ENCODE measurements around the gene PRPF18. TPM values are rescaled to one million over a fixed set of nuclear protein-coding genes. Genes with fewer than 3 reads are reported as not detected.

Gene PRPF18
- total RNA-seq, 4 donors from 2014 or later: 21.8 to 44.0 (median 25.7) TPM

DNA sequence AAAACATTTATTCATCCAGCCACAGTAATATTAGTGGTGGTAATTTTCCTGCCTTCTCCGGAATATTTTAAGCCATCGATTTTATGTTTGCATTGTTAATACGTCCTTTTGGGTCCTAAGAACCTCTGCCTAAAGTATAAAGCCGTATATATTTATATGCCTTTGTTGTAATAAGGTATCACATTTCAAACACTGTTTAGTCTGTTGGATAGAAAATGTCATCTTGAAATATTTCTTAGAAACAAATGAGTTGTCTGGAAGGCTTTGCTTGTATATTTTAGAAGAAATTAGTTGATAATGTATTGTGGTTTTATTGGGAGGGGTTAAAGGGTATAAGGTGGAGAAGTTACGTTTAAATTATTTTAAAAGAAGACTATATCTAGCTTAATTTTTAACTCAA lies 11.1 kb downstream of the PRPF18 start:
- Histone ChIP-seq H3K27me3 (no peaks in the 10 kb centered on the region), H3K4me3 (no peak overlapping the region), H3K9me3 (no peaks in the 10 kb centered on the region), H3K27ac (no peak overlapping the region), H3K4me1 (no peaks in the 10 kb centered on the region), H3K36me3 (peaks cover 31% of the 10 kb centered on the region)
- TF ChIP-seq POLR2AphosphoS5 (IDR thresholded peaks at IDR 0.05) (no peak), POLR2A (IDR thresholded peaks at IDR 0.05) (no peak), EP300 (IDR thresholded peaks at IDR 0.05) (no peak)
- TF ChIP-seq, protein P1, sequence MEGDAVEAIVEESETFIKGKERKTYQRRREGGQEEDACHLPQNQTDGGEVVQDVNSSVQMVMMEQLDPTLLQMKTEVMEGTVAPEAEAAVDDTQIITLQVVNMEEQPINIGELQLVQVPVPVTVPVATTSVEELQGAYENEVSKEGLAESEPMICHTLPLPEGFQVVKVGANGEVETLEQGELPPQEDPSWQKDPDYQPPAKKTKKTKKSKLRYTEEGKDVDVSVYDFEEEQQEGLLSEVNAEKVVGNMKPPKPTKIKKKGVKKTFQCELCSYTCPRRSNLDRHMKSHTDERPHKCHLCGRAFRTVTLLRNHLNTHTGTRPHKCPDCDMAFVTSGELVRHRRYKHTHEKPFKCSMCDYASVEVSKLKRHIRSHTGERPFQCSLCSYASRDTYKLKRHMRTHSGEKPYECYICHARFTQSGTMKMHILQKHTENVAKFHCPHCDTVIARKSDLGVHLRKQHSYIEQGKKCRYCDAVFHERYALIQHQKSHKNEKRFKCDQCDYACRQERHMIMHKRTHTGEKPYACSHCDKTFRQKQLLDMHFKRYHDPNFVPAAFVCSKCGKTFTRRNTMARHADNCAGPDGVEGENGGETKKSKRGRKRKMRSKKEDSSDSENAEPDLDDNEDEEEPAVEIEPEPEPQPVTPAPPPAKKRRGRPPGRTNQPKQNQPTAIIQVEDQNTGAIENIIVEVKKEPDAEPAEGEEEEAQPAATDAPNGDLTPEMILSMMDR (IDR thresholded peaks at IDR 0.05): no peak
- WGBS: 91% methylated on average over 5 of the region's 5 CpGs
- DNase-seq (ENCODE audit: low spot score in 2 of 2): no peak

DNA sequence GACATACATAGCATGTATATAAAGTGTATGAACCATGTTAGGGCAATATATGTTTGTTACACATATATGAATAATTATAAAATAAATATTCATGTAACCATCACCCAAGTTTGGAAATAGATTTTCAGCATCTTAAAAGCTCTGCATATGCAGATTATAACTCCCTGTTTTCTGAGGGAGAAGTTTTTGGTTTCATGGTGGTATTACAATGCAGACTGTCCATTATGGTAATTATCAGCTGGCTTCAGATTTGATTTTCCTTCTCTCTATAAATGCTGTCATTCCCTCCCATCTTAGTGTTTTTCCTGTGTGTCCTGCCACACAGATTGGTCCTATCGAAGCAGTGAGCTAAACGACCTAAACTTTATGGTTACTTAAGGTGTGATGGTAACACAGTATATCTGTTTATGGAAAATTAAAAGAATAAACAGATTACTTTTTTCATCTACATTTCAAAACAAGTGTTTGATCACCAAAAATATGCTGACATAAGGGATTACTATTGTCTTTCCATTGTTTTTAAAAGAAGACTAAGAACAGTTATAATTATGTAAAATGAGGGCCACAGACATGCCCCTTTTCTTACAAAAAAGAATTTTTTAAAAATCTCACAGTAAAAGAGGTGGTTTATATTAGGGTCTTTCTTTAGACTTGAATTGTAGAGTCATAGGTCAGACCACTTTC lies 17.7 kb downstream of the PRPF18 start:
- Histone ChIP-seq H3K9me3 (no peaks in the 10 kb centered on the region), H3K27me3 (no peaks in the 10 kb centered on the region), H3K4me3 (no peak overlapping the region), H3K27ac (no peak overlapping the region), H3K36me3 (peaks cover 67% of the 10 kb centered on the region), H3K4me1 (peaks cover 3% of the 10 kb centered on the region)
- no peak for DNase-seq (ENCODE audit: low spot score in 2 of 2)
- WGBS: 87% methylated on average over 2 of the region's 2 CpGs
- TF ChIP-seq, protein P1 (IDR thresholded peaks at IDR 0.05): no peak
- TF ChIP-seq POLR2AphosphoS5 (IDR thresholded peaks at IDR 0.05): no peak
- TF ChIP-seq EP300 (IDR thresholded peaks at IDR 0.05): no peak
- no peak for TF ChIP-seq POLR2A (IDR thresholded peaks at IDR 0.05)

DNA sequence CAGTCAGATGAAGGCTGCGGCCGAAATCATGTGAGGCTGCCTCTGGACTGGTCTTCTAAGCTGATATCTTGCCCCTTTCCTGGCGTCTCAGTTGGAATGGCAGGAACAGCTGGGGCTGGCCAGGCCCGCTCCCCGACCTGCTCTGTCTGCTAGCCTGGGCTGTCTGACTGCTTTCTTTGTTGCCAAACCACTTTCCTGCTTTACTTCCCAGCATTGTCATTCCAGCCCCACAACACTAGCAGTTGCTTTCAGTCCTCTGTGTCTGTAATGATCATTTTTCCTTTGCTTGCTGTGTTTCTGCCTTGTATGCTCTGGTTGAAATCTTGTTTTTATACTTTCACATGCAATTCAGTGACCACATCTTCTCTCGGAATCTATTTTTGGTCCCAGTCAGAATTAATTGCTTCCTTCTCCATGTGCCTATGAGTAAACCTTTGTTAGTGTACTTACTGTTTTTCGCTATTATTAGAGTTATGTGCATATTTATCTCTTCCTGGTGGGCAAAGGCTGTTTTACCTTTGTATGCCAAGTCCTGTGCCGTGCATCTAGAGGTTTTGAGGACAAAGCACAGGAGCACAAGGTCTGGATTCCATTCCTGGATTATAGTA lies 21.6 kb downstream of the PRPF18 start:
- 68% methylated on average over 8 of the region's 8 CpGs for WGBS
- H3K36me3 ChIP-seq: peaks cover 74% of the 10 kb centered on the region
- H3K27me3 ChIP-seq: no peaks in the 10 kb centered on the region
- TF ChIP-seq POLR2AphosphoS5 (IDR thresholded peaks at IDR 0.05) (no peak), POLR2A (IDR thresholded peaks at IDR 0.05) (no peak), EP300 (IDR thresholded peaks at IDR 0.05) (no peak)
- TF ChIP-seq, protein P1 (IDR thresholded peaks at IDR 0.05): no peak
- no peak overlapping the region for H3K4me3 ChIP-seq
- no peaks in the 10 kb centered on the region for H3K9me3 ChIP-seq
- H3K4me1 ChIP-seq: peaks cover 3% of the 10 kb centered on the region
- peak overlapping the region; percentile 6 for H3K27ac ChIP-seq
- no peak for DNase-seq (ENCODE audit: low spot score in 2 of 2)

DNA sequence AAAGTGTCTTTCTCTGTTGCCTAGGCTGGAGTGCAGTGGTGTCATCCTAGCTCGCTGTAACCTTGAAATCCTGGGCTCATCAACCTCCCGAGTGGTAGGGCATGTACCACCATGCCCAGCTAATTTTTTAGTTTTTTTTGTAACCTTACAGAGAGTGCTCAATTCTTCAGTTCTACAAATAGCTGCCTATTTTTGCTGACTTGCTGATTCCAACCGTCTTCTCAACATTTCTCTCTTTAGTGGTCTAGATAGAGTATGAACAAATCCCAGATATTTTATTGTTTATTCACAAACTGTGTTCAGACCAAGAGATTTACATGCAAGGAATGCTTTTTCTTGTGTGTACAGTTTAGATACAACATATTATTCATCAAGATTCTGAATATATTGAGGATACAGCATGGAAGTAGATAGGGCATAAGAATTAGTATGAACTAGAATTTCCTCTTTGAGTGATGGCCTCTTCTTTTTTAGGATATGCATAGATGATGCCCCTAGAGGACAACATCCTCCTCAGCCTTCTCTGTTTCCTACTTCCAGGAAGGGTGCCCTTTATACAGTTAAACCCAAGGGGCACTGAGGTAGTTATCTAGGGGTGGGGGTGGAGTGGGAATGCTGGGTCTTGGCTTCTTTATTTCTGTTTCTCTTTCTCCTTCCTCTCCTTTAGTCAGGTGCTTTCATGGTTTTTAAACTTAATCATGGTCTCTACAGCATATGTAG lies 26.0 kb downstream of the PRPF18 start:
- peaks cover 8% of the 10 kb centered on the region for H3K4me1 ChIP-seq
- 85% methylated on average over 3 of the region's 3 CpGs for whole genome bisulfite sequencing
- TF ChIP-seq POLR2A (IDR thresholded peaks at IDR 0.05): no peak
- TF ChIP-seq, protein P1 (IDR thresholded peaks at IDR 0.05): no peak
- TF ChIP-seq EP300 (IDR thresholded peaks at IDR 0.05): no peak
- TF ChIP-seq POLR2AphosphoS5 (IDR thresholded peaks at IDR 0.05): no peak
- H3K9me3 ChIP-seq: no peaks in the 10 kb centered on the region
- H3K27me3 ChIP-seq: no peaks in the 10 kb centered on the region
- H3K4me3 ChIP-seq: no peak overlapping the region
- H3K36me3 ChIP-seq: peaks cover 67% of the 10 kb centered on the region
- DNase-seq (ENCODE audit: low spot score in 2 of 2): no peak
- no peak overlapping the region for H3K27ac ChIP-seq

DNA sequence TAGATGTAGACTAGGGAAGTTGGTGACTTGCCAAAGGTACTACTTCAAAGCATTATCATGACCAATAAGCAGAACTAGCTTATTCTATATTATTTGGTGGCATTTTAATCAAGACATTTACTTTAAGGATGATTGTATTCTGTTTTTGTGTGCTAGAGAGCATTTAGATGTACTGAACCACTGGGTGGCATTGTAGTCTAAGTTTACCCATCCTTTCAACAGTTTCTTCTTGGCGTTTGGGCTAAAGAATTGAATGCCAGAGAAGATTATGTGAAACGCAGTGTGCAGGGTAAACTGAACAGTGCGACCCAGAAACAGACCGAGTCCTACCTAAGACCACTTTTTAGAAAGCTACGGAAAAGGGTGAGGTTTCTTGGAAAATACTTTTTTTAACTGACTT lies 26.8 kb downstream of the PRPF18 start:
- H3K27ac ChIP-seq: no peak overlapping the region
- H3K4me1 ChIP-seq: peaks cover 5% of the 10 kb centered on the region
- WGBS: 35% methylated on average over 5 of the region's 5 CpGs
- no peak for DNase-seq (ENCODE audit: low spot score in 2 of 2)
- H3K9me3 ChIP-seq: no peaks in the 10 kb centered on the region
- peaks cover 64% of the 10 kb centered on the region for H3K36me3 ChIP-seq
- TF ChIP-seq, protein P1 (IDR thresholded peaks at IDR 0.05): peak in 1 of 2 donors; percentile 10
- TF ChIP-seq EP300 (IDR thresholded peaks at IDR 0.05): no peak
- no peak for TF ChIP-seq POLR2AphosphoS5 (IDR thresholded peaks at IDR 0.05)
- TF ChIP-seq POLR2A (IDR thresholded peaks at IDR 0.05): no peak
- no peaks in the 10 kb centered on the region for H3K27me3 ChIP-seq
- H3K4me3 ChIP-seq: no peak overlapping the region
